HG03439 (cell line): Measurements from ENCODE around the gene FOXD4.
"Not testable (repeated sequence)": the region's sequence is repeated elsewhere in the genome, so short reads cannot be mapped to it uniquely, and the experiment has no call there.

Experiments
- ATAC-seq: cut with Tn5 transposase; IDR thresholded peaks from one replicate; pipeline ENCODE4 v1.9.1; 2021; ENCODE audit warnings: mild to moderate bottlenecking, moderate library complexity; ENCODE audit not compliant: unreplicated experiment

Gene FOXD4

GRCh38 chr9:117995-118467 is at the start of gene FOXD4:
FOXD4 (minus strand) TSS chr9:118417; CDS start chr9:118119, 298 bp downstream.
- not testable (repeated sequence) for ATAC-seq

GRCh38 chr9:159871-160270 is 41.7 kb upstream of the FOXD4 start:
- not testable (repeated sequence) for ATAC-seq

GRCh38 chr9:151173-151572 is 33.0 kb upstream of the FOXD4 start:
- not testable (repeated sequence) for ATAC-seq

GRCh38 chr9:139880-140279 is 21.7 kb upstream of the FOXD4 start:
- ATAC-seq = not testable (repeated sequence)

GRCh38 chr9:117144-117994 is 848 bp downstream of the FOXD4 start:
- ATAC-seq = not testable (repeated sequence)

GRCh38 chr9:116239-117077 is 1.8 kb downstream of the FOXD4 start:
- ATAC-seq = not testable (repeated sequence)

- not testable (repeated sequence) for ATAC-seq
These were observed 3.1 kb downstream of the FOXD4 start for GRCh38 chr9:115118-115451.

GRCh38 chr9:114267-115117 is 3.7 kb downstream of the FOXD4 start:
- not testable (repeated sequence) for ATAC-seq

GRCh38 chr9:113468-114266 is 4.5 kb downstream of the FOXD4 start:
- not testable (repeated sequence) for ATAC-seq

- not testable (repeated sequence) for ATAC-seq
These were observed 5.4 kb downstream of the FOXD4 start for GRCh38 chr9:112589-113467.

GRCh38 chr9:110672-111071 is 7.5 kb downstream of the FOXD4 start:
- ATAC-seq = not testable (repeated sequence)

GRCh38 chr9:109540-109939 is 8.7 kb downstream of the FOXD4 start:
- not testable (repeated sequence) for ATAC-seq

- not testable (repeated sequence) for ATAC-seq
These were observed 9.3 kb downstream of the FOXD4 start for GRCh38 chr9:108742-109495.

- ATAC-seq = not testable (repeated sequence)
These were observed 12.2 kb downstream of the FOXD4 start for GRCh38 chr9:105991-106390.

- not testable (repeated sequence) for ATAC-seq
These were observed 17.8 kb downstream of the FOXD4 start for GRCh38 chr9:100430-100829.

GRCh38 chr9:99867-100266 is 18.4 kb downstream of the FOXD4 start:
- not testable (repeated sequence) for ATAC-seq

GRCh38 chr9:98775-99174 is 19.4 kb downstream of the FOXD4 start:
- not testable (repeated sequence) for ATAC-seq

GRCh38 chr9:94992-95391 is 23.2 kb downstream of the FOXD4 start:
- not testable (repeated sequence) for ATAC-seq
